HG03175 (cell line): ENCODE measurements around the gene ADCY5.
"Not testable (repeated sequence)": the region's sequence is repeated elsewhere in the genome, so short reads cannot be mapped to it uniquely, and the experiment has no call there.

Experiments
- ATAC-seq: cut with Tn5 transposase; IDR thresholded peaks from one replicate; pipeline ENCODE4 v1.9.1; 2021; ENCODE audit warnings: mild to moderate bottlenecking, moderate library complexity; ENCODE audit not compliant: unreplicated experiment

The ADCY5 gene

GRCh38 chr3:123277106-123277505 is 171.8 kb downstream of the ADCY5 start:
- ATAC-seq: no peak

GRCh38 chr3:123276346-123277006 is 172.4 kb downstream of the ADCY5 start:
- ATAC-seq: no peak

- no peak for ATAC-seq
Measured at GRCh38 chr3:123275691-123276090, 173.2 kb downstream of the ADCY5 start.

GRCh38 chr3:123272547-123272946 is 176.3 kb downstream of the ADCY5 start:
- no peak for ATAC-seq

- no peak for ATAC-seq
Measured at GRCh38 chr3:123271466-123272159, 177.3 kb downstream of the ADCY5 start.

- ATAC-seq: no peak
Measured at GRCh38 chr3:123270818-123271217, 178.1 kb downstream of the ADCY5 start.

GRCh38 chr3:123267821-123268220 is 181.1 kb downstream of the ADCY5 start:
- no peak for ATAC-seq

GRCh38 chr3:123263941-123264340 is 184.9 kb downstream of the ADCY5 start:
- no peak for ATAC-seq

GRCh38 chr3:123262868-123263267 is 186.0 kb downstream of the ADCY5 start:
- no peak for ATAC-seq

GRCh38 chr3:123262226-123262625 is 186.7 kb downstream of the ADCY5 start:
- no peak for ATAC-seq

- no peak for ATAC-seq
Measured at GRCh38 chr3:123261666-123262065, 187.2 kb downstream of the ADCY5 start.

- peak; percentile 43 for ATAC-seq
Measured at GRCh38 chr3:123258811-123259420, 190.0 kb downstream of the ADCY5 start.

GRCh38 chr3:123258359-123258758 is 190.5 kb downstream of the ADCY5 start:
- no peak for ATAC-seq

GRCh38 chr3:123256256-123256655 is 192.6 kb downstream of the ADCY5 start:
- ATAC-seq: no peak

- ATAC-seq: no peak
Measured at GRCh38 chr3:123246866-123247265, 202.0 kb downstream of the ADCY5 start.

GRCh38 chr3:123244128-123244527 is 204.8 kb downstream of the ADCY5 start:
- ATAC-seq: no peak

GRCh38 chr3:123239756-123240155 is 209.1 kb downstream of the ADCY5 start:
- no peak for ATAC-seq

- ATAC-seq: not testable (repeated sequence)
Measured at GRCh38 chr3:123239186-123239585, 209.7 kb downstream of the ADCY5 start.

GRCh38 chr3:123236902-123237301 is 212.0 kb downstream of the ADCY5 start:
- no peak for ATAC-seq
